GM19099 (cell line): Measurements from ENCODE around the gene CCDC80.

Experiments
- POLR2A ChIP-seq: IDR thresholded peaks from 3 replicates; pipeline ENCODE4 v1.6.1; 2011; ENCODE audit warnings: low read depth; ENCODE audit not compliant: insufficient read length; ENCODE audit errors: extremely low read depth

The CCDC80 gene

DNA sequence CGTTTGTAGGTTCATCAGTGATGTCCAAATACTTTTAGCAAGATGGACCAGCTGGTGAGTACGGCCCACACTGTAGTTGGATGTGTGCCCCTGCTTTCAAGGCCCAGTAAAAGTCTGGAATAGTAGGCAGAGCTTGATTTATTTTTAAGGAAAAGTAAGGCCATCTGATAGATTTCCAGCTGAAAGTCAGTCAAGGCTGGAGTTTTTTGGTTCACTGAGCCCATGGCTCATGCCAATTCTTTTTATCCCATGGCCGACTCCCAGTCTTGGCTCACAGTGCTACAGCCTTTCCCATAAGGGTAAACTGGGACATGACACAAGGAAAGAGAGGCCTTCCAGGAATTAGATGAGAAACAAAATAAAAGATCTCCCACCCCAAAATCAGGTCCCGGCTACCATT is 13.5 kb downstream of the CCDC80 start:
- TF ChIP-seq POLR2A = no peak

DNA sequence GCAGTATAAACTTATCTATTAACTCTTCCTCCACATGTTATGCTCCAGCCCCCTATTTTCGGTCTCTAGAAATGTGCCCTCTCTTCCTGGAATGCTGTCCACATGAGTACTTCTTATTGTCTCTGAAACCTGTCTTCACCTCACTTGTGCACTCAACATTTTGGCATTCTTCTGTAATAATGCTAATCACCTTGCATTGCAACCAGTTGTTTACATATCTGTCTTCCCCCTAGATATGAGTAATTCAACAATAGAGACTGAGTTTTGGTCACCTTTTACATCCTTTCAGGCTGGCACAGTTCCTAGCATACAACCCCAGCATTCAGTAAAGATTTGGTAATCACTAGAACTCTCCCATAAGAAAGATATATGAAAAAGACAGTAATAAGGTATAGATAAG is 17.2 kb downstream of the CCDC80 start:
- no peak for TF ChIP-seq POLR2A

DNA sequence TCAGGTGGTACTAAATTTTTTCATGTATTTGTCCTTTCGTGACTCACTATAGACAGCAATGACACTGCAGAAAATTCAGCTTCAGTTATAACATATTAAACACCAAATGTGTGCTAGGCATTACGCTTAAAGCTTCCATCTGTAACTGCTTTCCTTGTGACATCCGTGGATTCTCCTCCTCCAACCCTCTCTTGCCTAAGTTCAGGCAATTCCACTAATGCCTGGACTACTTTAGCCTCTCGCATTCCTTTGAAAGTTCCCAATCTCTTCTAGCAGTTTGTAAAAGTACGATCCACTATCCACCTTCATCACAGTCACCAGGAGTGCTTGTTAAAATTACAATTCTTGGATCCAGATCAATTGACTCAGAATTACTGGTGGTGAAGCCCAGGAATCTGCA is 17.7 kb downstream of the CCDC80 start:
- no peak for TF ChIP-seq POLR2A

DNA sequence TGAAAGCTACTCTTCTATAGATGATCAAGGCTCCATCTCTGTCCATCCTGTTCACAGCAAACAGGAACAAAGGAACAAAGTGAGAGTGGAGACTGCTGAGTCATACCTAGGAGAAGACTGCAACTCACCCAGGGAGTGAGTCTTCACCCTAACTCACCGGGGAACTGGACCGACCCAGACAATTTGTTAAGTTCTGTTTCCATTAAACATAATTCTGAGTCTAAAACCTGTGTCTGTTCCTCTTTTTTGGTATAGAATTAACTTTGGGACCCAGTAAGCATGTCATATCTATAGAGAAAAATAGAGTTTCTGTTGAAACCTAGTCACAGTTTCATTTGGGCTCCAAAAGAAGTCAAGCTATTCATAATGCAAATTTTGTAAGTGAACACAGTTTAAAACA is 21.6 kb downstream of the CCDC80 start:
- TF ChIP-seq POLR2A = no peak

DNA sequence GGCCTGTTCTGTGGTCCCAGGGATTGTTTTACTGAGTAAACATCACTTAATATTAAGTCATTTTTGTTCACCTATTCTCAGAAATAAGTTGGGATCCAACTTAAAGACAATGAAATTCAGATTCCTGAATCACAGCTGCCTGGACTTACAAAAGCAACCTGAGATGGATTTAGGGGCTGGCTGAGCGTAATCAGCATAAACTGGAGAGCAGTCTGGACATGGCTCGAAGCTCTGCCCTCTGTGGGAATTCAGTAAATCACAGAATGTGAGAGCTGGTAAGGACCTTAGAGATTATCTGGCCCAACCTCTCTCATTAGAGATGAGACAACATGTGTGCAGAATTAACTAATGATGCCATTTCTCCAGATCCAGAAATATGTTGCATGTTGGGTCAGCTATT is 23.7 kb downstream of the CCDC80 start:
- no peak for TF ChIP-seq POLR2A

DNA sequence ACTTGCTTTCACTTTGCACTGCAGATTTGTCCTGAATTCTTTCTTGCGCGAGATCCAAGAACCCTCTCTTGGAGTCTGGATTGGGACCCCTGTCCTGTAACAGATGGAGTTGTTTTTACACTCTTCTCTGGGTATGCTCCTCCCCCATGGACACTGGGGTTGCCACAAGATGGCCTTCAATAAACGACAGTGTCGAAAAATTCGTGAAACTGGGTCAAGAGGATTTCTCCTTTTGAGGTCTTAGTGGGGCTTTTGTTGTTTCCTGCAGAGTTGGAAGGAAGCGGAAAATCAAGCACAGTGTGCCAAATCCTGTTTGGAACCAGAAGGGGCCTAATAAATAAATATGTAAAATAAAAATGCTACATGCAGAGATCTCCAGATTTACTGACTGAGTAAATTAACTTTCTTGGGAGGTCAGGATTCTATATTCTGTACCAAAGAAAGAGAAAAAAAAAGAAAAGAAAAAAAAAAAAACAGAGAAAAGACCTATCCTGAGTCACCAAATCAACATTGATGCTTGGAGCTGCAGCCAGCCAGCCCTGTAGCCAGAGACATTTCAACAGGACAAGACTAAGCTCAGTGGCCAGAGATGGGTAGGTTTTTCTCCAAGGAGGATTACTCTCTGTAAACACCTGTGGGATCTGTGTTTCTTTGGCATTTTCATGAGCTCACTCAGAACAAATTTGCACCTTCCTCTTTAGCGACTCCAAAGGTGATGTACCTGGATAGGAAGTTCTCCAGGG is 24.8 kb downstream of the CCDC80 start:
- no peak for TF ChIP-seq POLR2A

DNA sequence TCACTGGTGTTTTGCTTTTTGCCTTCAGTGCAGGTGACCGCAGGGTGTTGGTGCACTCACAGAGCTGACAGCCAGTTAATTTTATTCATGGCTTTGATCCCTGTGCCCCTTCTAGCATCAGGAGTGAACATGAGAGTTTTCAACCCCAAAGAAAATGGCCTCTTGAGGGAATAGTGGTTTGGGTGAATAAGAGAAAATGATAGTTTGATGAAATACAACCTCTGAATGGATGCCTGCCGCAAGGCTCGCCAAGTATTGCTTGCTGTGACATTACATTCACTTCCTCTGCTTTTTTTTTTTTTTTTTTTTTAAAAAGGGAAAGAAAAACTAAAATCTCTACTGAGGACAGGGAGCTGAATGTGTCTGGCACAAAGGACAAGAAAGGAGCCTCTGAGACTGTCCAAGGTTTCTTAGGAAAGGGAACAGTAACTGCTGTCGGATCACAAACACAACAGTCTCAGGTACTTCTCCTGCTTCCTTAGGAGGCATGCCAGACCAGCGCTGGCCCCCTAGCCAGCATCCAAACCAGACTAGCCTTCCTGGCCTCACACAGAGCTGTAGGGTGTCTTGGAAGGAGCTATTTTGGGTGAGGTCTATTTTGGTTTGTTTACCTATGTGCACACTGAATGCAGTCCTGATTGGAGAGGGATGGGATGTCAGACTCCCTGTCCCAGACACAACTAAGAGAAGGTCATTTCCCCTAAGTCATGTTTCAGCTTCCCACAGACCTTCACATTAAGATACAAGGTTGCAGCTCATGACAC is 29.0 kb downstream of the CCDC80 start:
- no peak for TF ChIP-seq POLR2A

DNA sequence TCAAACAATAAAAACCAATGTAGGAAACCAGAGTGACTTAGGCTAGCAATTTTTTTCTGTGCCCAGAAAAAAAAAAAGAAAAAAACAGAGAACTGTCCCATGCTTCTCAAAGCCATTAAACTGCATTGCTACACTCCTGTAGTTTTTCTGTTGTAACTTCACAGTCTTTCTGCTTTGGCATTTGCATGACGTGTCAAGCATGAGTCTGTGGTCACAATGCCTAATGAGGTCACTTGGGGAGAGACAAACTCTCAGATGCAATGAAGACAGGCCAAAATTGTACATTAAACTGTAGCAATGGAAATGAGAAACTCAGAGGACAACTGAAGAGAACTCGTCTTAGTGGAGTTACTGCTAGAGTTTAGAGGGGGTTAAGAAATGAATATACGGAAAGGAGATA is 30.8 kb downstream of the CCDC80 start:
- TF ChIP-seq POLR2A = no peak

DNA sequence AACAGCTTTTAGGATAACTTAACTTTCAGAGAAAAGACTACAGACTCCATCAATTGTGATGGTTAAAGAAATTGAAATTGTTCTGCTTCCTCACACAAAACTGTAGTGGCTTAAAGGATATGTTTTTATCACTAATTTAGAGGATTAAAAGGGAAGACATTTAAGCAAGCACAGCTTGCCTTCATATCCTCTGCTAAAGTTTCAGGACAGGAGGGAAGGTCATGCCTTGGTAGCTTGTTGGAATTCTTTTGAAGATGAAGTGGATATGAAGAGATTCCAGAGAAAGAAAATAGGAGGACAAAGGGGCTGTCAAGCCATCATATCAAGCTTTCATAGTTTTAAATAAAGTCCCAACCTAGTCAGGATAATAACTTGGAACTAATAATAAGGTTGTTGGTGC is 33.1 kb downstream of the CCDC80 start:
- no peak for TF ChIP-seq POLR2A

DNA sequence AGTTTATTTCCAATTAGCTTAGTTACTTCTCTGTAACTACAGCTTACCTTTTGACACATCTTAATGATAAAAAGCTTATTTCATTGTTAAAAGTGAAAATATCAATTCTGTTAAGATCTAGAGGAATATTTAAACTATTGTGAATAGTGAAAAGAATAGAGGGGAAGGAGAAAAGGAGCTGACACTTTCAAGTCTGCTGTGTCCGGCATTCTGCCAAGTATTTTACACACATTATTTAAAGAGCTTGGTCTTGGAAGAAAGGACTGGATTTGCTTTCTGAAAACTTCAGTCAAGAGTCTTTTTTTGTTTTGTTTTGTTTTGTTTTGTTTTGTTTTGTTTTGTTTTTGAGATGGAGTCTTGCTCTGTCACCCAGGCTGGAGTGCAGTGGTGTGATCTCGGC is 34.8 kb downstream of the CCDC80 start:
- TF ChIP-seq POLR2A = no peak

DNA sequence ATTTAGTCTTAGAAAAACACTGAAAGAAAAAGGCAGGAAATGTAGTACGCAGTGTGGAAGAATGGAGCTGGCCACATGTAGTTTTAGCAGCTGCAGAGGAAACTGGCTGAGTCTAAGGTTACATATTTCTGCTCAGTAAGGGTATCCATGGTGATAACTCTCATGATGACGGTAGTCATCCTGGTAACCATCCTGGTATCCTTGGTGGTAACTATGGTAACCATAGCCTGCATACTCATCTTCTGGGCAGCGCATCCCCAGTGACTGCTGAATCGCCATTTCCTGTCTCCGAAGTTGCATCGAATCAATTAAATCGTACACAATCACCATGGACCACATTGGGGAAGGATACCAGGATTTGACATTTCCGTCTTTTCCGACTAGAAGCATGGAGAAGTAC is 35.7 kb downstream of the CCDC80 start:
- TF ChIP-seq POLR2A = no peak

DNA sequence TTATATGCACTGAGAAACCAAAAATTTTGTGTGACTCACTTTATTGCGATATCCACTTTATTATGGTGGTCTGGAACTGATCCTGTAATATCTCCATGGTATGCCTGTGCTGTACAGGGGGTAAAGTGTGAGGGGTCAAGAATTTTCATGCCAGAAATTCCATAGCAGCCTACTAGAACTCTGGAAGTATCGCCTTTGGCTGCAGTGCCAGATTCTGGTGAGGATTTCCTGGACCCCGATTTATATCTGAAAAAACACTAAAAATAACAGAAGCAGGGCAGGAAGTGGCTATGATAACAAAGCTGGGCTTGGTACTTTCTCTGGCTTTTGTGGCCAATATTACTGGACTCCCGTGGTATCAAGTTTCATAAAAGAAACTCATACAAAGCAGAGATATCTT is 36.4 kb downstream of the CCDC80 start:
- no peak for TF ChIP-seq POLR2A

DNA sequence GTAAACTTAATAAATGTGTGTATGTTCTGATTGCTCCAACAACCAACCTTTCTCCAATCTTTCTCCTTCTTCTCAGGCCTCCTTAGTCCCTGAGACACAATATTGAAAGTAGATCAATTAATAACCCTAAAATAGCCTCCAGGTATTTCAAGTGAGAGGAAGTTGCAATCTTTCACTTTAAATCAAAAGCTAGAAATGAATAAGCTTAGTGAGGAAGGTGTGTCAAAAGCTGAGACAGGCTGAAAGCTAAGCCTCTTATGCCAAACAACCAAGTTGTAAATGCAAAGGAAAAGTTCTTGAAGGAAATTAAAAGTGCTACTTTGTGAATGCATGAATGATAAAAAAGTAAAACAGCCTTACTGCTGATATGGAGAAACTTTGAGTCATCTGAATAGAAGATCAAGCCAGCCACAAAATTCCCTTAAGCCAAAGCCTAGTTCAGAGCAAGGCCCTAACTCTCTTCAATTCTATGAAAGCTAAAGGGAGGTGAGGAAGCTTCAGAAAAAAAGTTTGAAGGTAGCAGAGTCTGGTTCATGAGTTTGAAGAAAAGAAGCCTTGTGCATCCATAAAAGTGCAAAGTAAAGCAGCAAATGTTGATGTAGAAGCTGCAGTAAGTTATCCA is 38.6 kb downstream of the CCDC80 start:
- no peak for TF ChIP-seq POLR2A

DNA sequence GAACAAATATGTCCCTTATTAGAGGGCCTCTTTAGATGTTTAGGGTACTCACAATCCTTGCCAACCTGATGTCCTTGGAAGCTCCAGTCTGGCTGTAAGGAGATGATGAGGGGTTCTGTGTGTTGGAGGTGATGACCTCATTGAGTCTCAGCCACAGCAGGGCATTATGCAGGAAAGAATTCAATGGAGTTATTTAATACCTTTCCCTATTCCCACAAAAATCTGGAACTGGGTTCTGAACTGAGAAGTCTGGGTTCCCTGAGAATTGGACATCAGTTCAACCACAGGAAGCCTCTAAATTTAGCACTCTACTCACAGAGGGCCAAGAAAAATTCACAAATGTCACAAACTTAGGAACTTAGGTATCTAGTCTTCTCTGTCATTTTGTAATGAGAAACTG is 42.2 kb downstream of the CCDC80 start:
- TF ChIP-seq POLR2A = no peak

DNA sequence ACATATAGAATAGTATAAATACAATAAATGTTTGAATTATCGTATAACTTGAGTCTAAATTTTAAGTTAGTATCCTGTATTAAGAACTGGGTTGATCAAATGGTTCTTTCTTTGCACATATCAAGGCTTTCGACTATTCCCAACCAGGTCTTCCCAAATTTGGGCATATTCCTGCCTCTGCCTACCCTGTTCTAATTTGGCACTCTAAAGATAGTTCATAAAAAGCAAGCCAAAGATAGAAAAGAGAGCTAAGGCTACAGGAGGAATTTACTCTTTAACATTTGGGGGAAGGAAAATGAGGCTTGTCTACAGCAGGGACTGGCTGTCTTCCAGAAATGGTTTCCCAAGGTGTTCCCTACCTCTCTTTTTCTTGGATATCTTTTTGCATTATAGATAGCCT is 43.0 kb downstream of the CCDC80 start:
- no peak for TF ChIP-seq POLR2A

DNA sequence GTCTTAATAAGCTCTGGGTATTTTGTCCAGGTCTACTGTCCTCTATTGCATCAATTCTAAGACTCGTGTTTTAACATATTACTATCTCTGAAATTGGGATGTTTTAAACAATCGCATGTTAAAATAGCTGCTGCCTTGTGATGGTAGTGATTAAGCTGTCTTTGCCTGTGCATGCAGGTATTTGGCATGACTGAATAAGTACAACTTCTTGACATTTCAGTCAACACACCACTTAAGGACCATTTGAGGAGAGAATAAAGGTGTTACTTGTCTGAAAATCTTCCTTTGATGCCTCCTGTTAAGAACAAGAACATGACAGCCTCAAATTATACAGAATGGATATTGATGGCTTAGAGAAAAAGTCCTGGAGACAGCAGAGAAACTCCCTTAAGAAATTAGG is 46.1 kb downstream of the CCDC80 start:
- no peak for TF ChIP-seq POLR2A
